H9 (cell line): ENCODE data around the gene TPRN. TPM values are rescaled to one million over a fixed set of nuclear protein-coding genes. Genes with fewer than 3 reads are reported as not detected.

Experiments
- DNase-seq: peaks from one replicate; pipeline ENCODE4 v3.0.0-alpha.2; 2017
- H2AFZ ChIP-seq: one replicate; pipeline ENCODE4 v1.6.1; 2013; ENCODE audit warnings: mild to moderate bottlenecking, low read length, control low read depth, moderate library complexity
- H2AK5ac ChIP-seq: 2 replicates; pipeline ENCODE4 v1.6.1; 2013; ENCODE audit warnings: low read length, control low read depth, mixed read lengths; ENCODE audit not compliant: insufficient read length
- H2BK120ac ChIP-seq: one replicate; pipeline ENCODE4 v1.6.1; 2013; ENCODE audit warnings: low read depth, mild to moderate bottlenecking, low read length, control low read depth, inconsistent platforms; ENCODE audit not compliant: poor library complexity, severe bottlenecking
- H2BK12ac ChIP-seq: 2 replicates; pipeline ENCODE4 v1.6.1; 2013; ENCODE audit warnings: low read length, control low read depth, mixed read lengths, low read depth; ENCODE audit not compliant: insufficient read length
- H2BK15ac ChIP-seq: 2 replicates; pipeline ENCODE4 v1.6.1; 2013; ENCODE audit warnings: low read depth, low read length, control low read depth
- H2BK20ac ChIP-seq: one replicate; pipeline ENCODE4 v1.6.1; 2013; ENCODE audit warnings: low read depth, mild to moderate bottlenecking, low read length, control low read depth, inconsistent platforms; ENCODE audit not compliant: poor library complexity, severe bottlenecking
- H2BK5ac ChIP-seq: 2 replicates; pipeline ENCODE4 v1.6.1; 2013; ENCODE audit warnings: low read length, control low read depth, mixed read lengths; ENCODE audit not compliant: insufficient read length
- H3K14ac ChIP-seq: 2 replicates; pipeline ENCODE4 v1.6.1; 2013; ENCODE audit warnings: low read length, control low read depth; ENCODE audit not compliant: insufficient read depth
- H3K18ac ChIP-seq: 2 replicates; pipeline ENCODE4 v1.6.1; 2013; ENCODE audit warnings: low read depth, mild to moderate bottlenecking, mixed read lengths, low read length, control low read depth; ENCODE audit not compliant: insufficient read length
- H3K23ac ChIP-seq: 2 replicates; pipeline ENCODE4 v1.6.1; 2013; ENCODE audit warnings: low read length, control low read depth, mixed read lengths, low read depth; ENCODE audit not compliant: insufficient read length
- H3K23me2 ChIP-seq: 2 replicates; pipeline ENCODE4 v1.6.1; 2013; ENCODE audit warnings: low read depth, mild to moderate bottlenecking, mixed read lengths, low read length, control low read depth; ENCODE audit not compliant: insufficient read length, poor library complexity, severe bottlenecking
- H3K27ac ChIP-seq: 2 replicates; pipeline ENCODE4 v1.5.1; 2013; ENCODE audit warnings: low read length, control low read depth, mixed read lengths, low read depth; ENCODE audit not compliant: insufficient read length
- H3K27me3 ChIP-seq: 2 replicates; pipeline ENCODE4 v1.6.1; 2013; ENCODE audit warnings: low read length, control low read depth, inconsistent platforms; ENCODE audit not compliant: insufficient read depth
- H3K4ac ChIP-seq: 2 replicates; pipeline ENCODE4 v1.6.1; 2013; ENCODE audit warnings: low read depth, mild to moderate bottlenecking, control low read depth, inconsistent platforms, low read length, moderate library complexity
- H3K4me1 ChIP-seq: 2 replicates; pipeline ENCODE4 v1.6.1; 2013; ENCODE audit warnings: low read length, control low read depth, inconsistent platforms; ENCODE audit not compliant: insufficient read depth
- H3K4me2 ChIP-seq: 2 replicates; pipeline ENCODE4 v1.6.1; 2013; ENCODE audit warnings: low read length, control low read depth, mixed read lengths; ENCODE audit not compliant: insufficient read length, insufficient read depth
- H3K56ac ChIP-seq: 2 replicates; pipeline ENCODE4 v1.6.1; 2013; ENCODE audit warnings: low read depth, mild to moderate bottlenecking, mixed read lengths, low read length, control low read depth; ENCODE audit not compliant: insufficient read length
- H3K79me1 ChIP-seq: 2 replicates; pipeline ENCODE4 v1.6.1; 2013; ENCODE audit warnings: low read depth, mild to moderate bottlenecking, moderate library complexity, low read length, control low read depth, inconsistent platforms; ENCODE audit not compliant: insufficient read depth, poor library complexity, severe bottlenecking
- H3K79me2 ChIP-seq: 2 replicates; pipeline ENCODE4 v1.6.1; 2013; ENCODE audit warnings: low read length, control low read depth, inconsistent platforms; ENCODE audit not compliant: insufficient read depth
- H3K9ac ChIP-seq: 2 replicates; pipeline ENCODE4 v1.6.1; 2013; ENCODE audit warnings: low read length, control low read depth, mixed read lengths; ENCODE audit not compliant: insufficient read length; ENCODE audit errors: extremely low read depth
- H3K9me3 ChIP-seq: one replicate; pipeline ENCODE4 v1.6.1; 2013; ENCODE audit warnings: low read depth, low read length, inconsistent platforms; ENCODE audit not compliant: control insufficient read depth
- H3T11ph ChIP-seq: one replicate; pipeline ENCODE4 v1.6.1; 2013; ENCODE audit warnings: mild to moderate bottlenecking, low read length, control low read depth, inconsistent platforms
- H4K20me1 ChIP-seq: one replicate; pipeline ENCODE4 v1.6.1; 2013; ENCODE audit not compliant: control insufficient read depth, insufficient read length, insufficient read depth
- H4K5ac ChIP-seq: 2 replicates; pipeline ENCODE4 v1.6.1; 2013; ENCODE audit warnings: low read depth, mild to moderate bottlenecking, mixed read lengths, low read length, control low read depth; ENCODE audit not compliant: insufficient read length
- H4K8ac ChIP-seq: replicated peaks from 2 replicates; pipeline ENCODE4 v1.6.1; 2013; ENCODE audit warnings: low read length, control low read depth, mixed read lengths, low read depth; ENCODE audit not compliant: insufficient read length
- H4K91ac ChIP-seq: 2 replicates; pipeline ENCODE4 v1.6.1; 2013; ENCODE audit warnings: low read depth, mild to moderate bottlenecking, moderate library complexity, mixed read lengths, low read length, control low read depth; ENCODE audit not compliant: insufficient read length
- H3K27ac Mint-ChIP-seq, 3 experiments: 2 replicates in 2 of 3; 3 replicates in 1 of 3; pipeline ENCODE4 v1.8.0; 2020 to 2021; ENCODE audit warnings: mixed read lengths in 3 of 3, mild to moderate bottlenecking in 1 of 3, moderate library complexity in 1 of 3
- H3K27me3 Mint-ChIP-seq: 2 replicates; pipeline ENCODE4 v1.8.0; 2021; ENCODE audit warnings: low read depth, mild to moderate bottlenecking, moderate library complexity, mixed read lengths
- H3K36me3 Mint-ChIP-seq, 3 experiments: 2 replicates in 2 of 3; 3 replicates in 1 of 3; pipeline ENCODE4 v1.8.0; 2020 to 2021; ENCODE audit warnings: low read depth in 3 of 3, mixed read lengths in 3 of 3; ENCODE audit not compliant: insufficient read depth in 1 of 3
- H3K4me1 Mint-ChIP-seq, 2 experiments: 2 replicates each; pipeline ENCODE4 v1.8.0; 2020; ENCODE audit warnings: mixed read lengths in 2 of 2
- H3K4me3 Mint-ChIP-seq, 2 experiments: 2 replicates in 1 of 2; 3 replicates in 1 of 2; pipeline ENCODE4 v1.8.0; 2020 to 2021; ENCODE audit warnings: mild to moderate bottlenecking in 2 of 2, mixed read lengths in 2 of 2, moderate library complexity in 1 of 2
- H3K9me3 Mint-ChIP-seq, 2 experiments: 2 replicates in 1 of 2; 3 replicates in 1 of 2; pipeline ENCODE4 v1.8.0; 2020; ENCODE audit warnings: mild to moderate bottlenecking in 2 of 2, mixed read lengths in 2 of 2, moderate library complexity in 1 of 2
- CTCF ChIP-seq: fragments of 200-600 bp; sonication (generic); conservative IDR thresholded peaks from 3 replicates; pipeline ENCODE4 v1.8.0; 2021; ENCODE audit warnings: antibody characterized with exemption, mild to moderate bottlenecking
- WGBS: extraction: QIAGEN DNeasy Blood & Tissue Kit; methylation state at CpG from one replicate; pipeline ENCODE4 v1.1.7; 2013; ENCODE audit warnings: missing lambda C conversion rate, low lambda C conversion rate, mixed read lengths; ENCODE audit not compliant: insufficient read length; ENCODE audit errors: extremely low coverage; 5-methylcytosine and 5-hydroxymethylcytosine counted together
- total RNA-seq: library from RNA; stranded (reverse); gene quantifications from 2 replicates; pipeline ENCODE4 v1.2.1, GENCODE V29; 2021

The TPRN gene
- total RNA-seq, 1 experiment from 2014 or later, result 30.7 TPM

GRCh38 chr9:137214620-137215019, 14.1 kb upstream of the TPRN start:
- no peak overlapping the region for H2BK5ac ChIP-seq
- no peak overlapping the region for H3T11ph ChIP-seq
- no peak overlapping the region for H2BK12ac ChIP-seq
- no peak for TF ChIP-seq CTCF
- H2AK5ac ChIP-seq, result no peak overlapping the region
- no peak overlapping the region for H3K27ac Mint-ChIP-seq
- H3K23me2 ChIP-seq, result no peaks in the 10 kb centered on the region
- H3K14ac ChIP-seq, result no peak overlapping the region
- no peak overlapping the region for H3K9ac ChIP-seq
- H3K9me3 Mint-ChIP-seq, result no peaks in the 10 kb centered on the region
- no peaks in the 10 kb centered on the region for H3K27me3 Mint-ChIP-seq
- no peak overlapping the region for H2BK120ac ChIP-seq
- H4K5ac ChIP-seq, result no peak overlapping the region
- no peak overlapping the region for H2BK20ac ChIP-seq
- H4K20me1 ChIP-seq, result no peaks in the 10 kb centered on the region
- no peak overlapping the region for H3K4me3 Mint-ChIP-seq
- no peaks in the 10 kb centered on the region; the same call in 1 of the 2 replicates for H3K4me1 ChIP-seq
- H3K9me3 ChIP-seq, result no peaks in the 10 kb centered on the region
- no peak overlapping the region for H3K4ac ChIP-seq
- H3K18ac ChIP-seq, result no peak overlapping the region
- H3K79me2 ChIP-seq, result no peaks in the 10 kb centered on the region
- no peak for DNase-seq
- no peak overlapping the region for H2BK15ac ChIP-seq
- no peak overlapping the region for H3K4me2 ChIP-seq
- H4K8ac ChIP-seq, result no peak overlapping the region
- no peaks in the 10 kb centered on the region for H3K79me1 ChIP-seq
- peaks cover 4 to 5% of the 10 kb centered on the region in 2 experiments for H3K4me1 Mint-ChIP-seq
- no peak overlapping the region for H3K56ac ChIP-seq
- no peaks in the 10 kb centered on the region for H3K27me3 ChIP-seq
- H4K91ac ChIP-seq, result no peak overlapping the region
- no peak overlapping the region for H3K23ac ChIP-seq
- no peak overlapping the region for H2AFZ ChIP-seq
- no CpG with 5 or more reads among the region's 19 CpGs for WGBS
- H3K27ac ChIP-seq, result no peak overlapping the region
- H3K36me3 Mint-ChIP-seq, result peaks cover 5 to 29% (median 17%) of the 10 kb centered on the region in 3 experiments; a peak in 5 of 7 replicates
